Epithelial cell of esophagus (primary cell): ENCODE data around the gene KPNA3.
A peak's percentile ranks its signal among the peaks of the same experiment; 100 is the strongest.
"Not testable (repeated sequence)": the region's sequence is repeated elsewhere in the genome, so short reads cannot be mapped to it uniquely, and the experiment has no call there.

Experiments used
- DNase-seq: peaks from one replicate; pipeline ENCODE4 v3.0.0; 2010; ENCODE audit warnings: low read depth
- H3K4me3 ChIP-seq: 2 replicates; pipeline ENCODE4 v1.5.1; 2011; ENCODE audit warnings: mild to moderate bottlenecking, low read length, control low read depth
- CTCF ChIP-seq: IDR thresholded peaks from 2 replicates; pipeline ENCODE4 v1.5.1; 2011; ENCODE audit warnings: low read depth, mild to moderate bottlenecking, low read length, control low read depth, inconsistent platforms; ENCODE audit not compliant: insufficient read depth; ENCODE audit errors: missing control alignments

Gene KPNA3

GRCh38 chr13:49716615-49717014 lies 75.9 kb downstream of the KPNA3 start:
- no peak for TF ChIP-seq CTCF
- no peak for DNase-seq
- H3K4me3 ChIP-seq, result no peak overlapping the region

- no peak for DNase-seq
- no peak overlapping the region for H3K4me3 ChIP-seq
- no peak for TF ChIP-seq CTCF
Observed at GRCh38 chr13:49714757-49715156, 77.7 kb downstream of the KPNA3 start.

GRCh38 chr13:49711218-49711863 lies 81.1 kb downstream of the KPNA3 start:
- TF ChIP-seq CTCF, result no peak
- no peak overlapping the region for H3K4me3 ChIP-seq
- DNase-seq, result peak; percentile 64

- not testable (repeated sequence) for H3K4me3 ChIP-seq, DNase-seq
Observed at GRCh38 chr13:49704264-49704663, 88.2 kb downstream of the KPNA3 start.

GRCh38 chr13:49701491-49701890 lies 91.0 kb downstream of the KPNA3 start:
- no peak for DNase-seq
- no peak for TF ChIP-seq CTCF
- H3K4me3 ChIP-seq, result no peak overlapping the region

- no peak for TF ChIP-seq CTCF
- no peak for DNase-seq
- no peak overlapping the region for H3K4me3 ChIP-seq
Observed at GRCh38 chr13:49697468-49697867, 95.0 kb downstream of the KPNA3 start.

- TF ChIP-seq CTCF, result no peak
- no peak overlapping the region for H3K4me3 ChIP-seq
- DNase-seq, result no peak
Observed at GRCh38 chr13:49694446-49694845, 98.0 kb downstream of the KPNA3 start.
